Choroid plexus epithelial cell (primary cell): ENCODE data around the gene LYL1.

Source experiments
- DNase-seq: peaks from one replicate; pipeline ENCODE4 v3.0.0-alpha.2; 2010; ENCODE audit warnings: low read depth
- H3K4me3 ChIP-seq: 2 replicates; pipeline ENCODE4 v1.5.1; 2011; ENCODE audit warnings: low read depth, mild to moderate bottlenecking, control low read depth, low read length, moderate library complexity
- CTCF ChIP-seq: conservative IDR thresholded peaks from 2 replicates; pipeline ENCODE4 v1.5.1; 2011; ENCODE audit warnings: low read depth, mild to moderate bottlenecking, control low read depth, inconsistent platforms, low read length, moderate library complexity

The LYL1 gene

GRCh38 chr19:13134626-13135025 is 32.0 kb upstream of the LYL1 start:
- no peak for DNase-seq
- no peak for TF ChIP-seq CTCF
- no peak overlapping the region for H3K4me3 ChIP-seq

- DNase-seq = no peak
- TF ChIP-seq CTCF = no peak
- H3K4me3 ChIP-seq = no peak overlapping the region
Observed at GRCh38 chr19:13133241-13133870, 30.7 kb upstream of the LYL1 start.

- TF ChIP-seq CTCF = no peak
- H3K4me3 ChIP-seq = no peak overlapping the region
- DNase-seq = peak; percentile 48
Observed at GRCh38 chr19:13132471-13133180, 30.0 kb upstream of the LYL1 start.

- no peak for DNase-seq
- no peak for TF ChIP-seq CTCF
Observed at GRCh38 chr19:13130886-13131490, 28.3 kb upstream of the LYL1 start.

GRCh38 chr19:13129384-13129783 is 26.7 kb upstream of the LYL1 start:
- no peak overlapping the region for H3K4me3 ChIP-seq
- no peak for DNase-seq
- TF ChIP-seq CTCF = no peak

More at GRCh38 chr19:13130886-13131490, 28.3 kb upstream of the LYL1 start:
- H3K4me3 ChIP-seq = no peak overlapping the region

GRCh38 chr19:13128583-13128982 is 25.9 kb upstream of the LYL1 start:
- no peak for TF ChIP-seq CTCF
- no peak overlapping the region for H3K4me3 ChIP-seq
- no peak for DNase-seq
